ENCODE measurements around the gene STAT5A. TPM values are rescaled to one million over a fixed set of nuclear protein-coding genes. Genes with fewer than 3 reads are reported as not detected.
"Not testable (repeated sequence)": the region's sequence is repeated elsewhere in the genome, so short reads cannot be mapped to it uniquely, and the experiment has no call there.

Gene STAT5A
- total RNA-seq, 1 experiment from 2014 or later, result 0.91 TPM

GRCh38 chr17:42359133-42359532, 70.8 kb downstream of the STAT5A start:
- Histone ChIP-seq H3K4me2 (ENCODE audit: low read length) (no peak overlapping the region), H3K9me2 (ENCODE audit: insufficient read depth) (no peaks in the 10 kb centered on the region), H3K27ac (ENCODE audit: low read depth, low read length) (no peak overlapping the region), H3K9me3 (ENCODE audit: control insufficient read depth in 1 of 2, insufficient read depth in 1 of 2, low read depth in 1 of 2, low read length in 2 of 2) (no peaks in the 10 kb centered on the region), H3K4me1 (ENCODE audit: control insufficient read depth in 1 of 2, insufficient read depth in 2 of 2, low read length in 2 of 2) (peaks cover 5 to 20% of the 10 kb centered on the region in 2 experiments; a peak in 3 of 4 replicates), H3K27me3 (ENCODE audit: insufficient read depth, low read length) (no peaks in the 10 kb centered on the region), H3K4me3 (replicated peaks in 1 of 2; ENCODE audit: low read depth in 1 of 2, low read length in 2 of 2) (no peak overlapping the region), H2AFZ (ENCODE audit: low read depth, low read length, poor library complexity, severe bottlenecking) (no peak overlapping the region), H3K79me2 (ENCODE audit: insufficient read depth, low read length) (peaks cover 8% of the 10 kb centered on the region; the same call in 1 of the 2 replicates), H4K20me1 (ENCODE audit: insufficient read depth) (no peaks in the 10 kb centered on the region), H3K9ac (ENCODE audit: low read length) (no peak overlapping the region), H3K36me3 (ENCODE audit: control insufficient read depth in 1 of 2, insufficient read depth in 2 of 2, low read length in 2 of 2) (no peaks in the 10 kb centered on the region)
- DNase-seq (ENCODE audit: low read depth, low spot score), result no peak
- TF ChIP-seq CBX3 (IDR thresholded peaks at IDR 0.05; ENCODE audit: low read depth), result no peak
- TF ChIP-seq ZFX (IDR thresholded peaks at IDR 0.05), result no peak
- no peak for TF ChIP-seq ATF3 (IDR thresholded peaks at IDR 0.05)
- no peak for TF ChIP-seq CEBPB (IDR thresholded peaks at IDR 0.05; ENCODE audit: low read depth)
- TF ChIP-seq ZNF274 (IDR thresholded peaks at IDR 0.05; ENCODE audit: low read depth, low read length), result no peak
- TF ChIP-seq FOSL1 (IDR thresholded peaks at IDR 0.05; ENCODE audit: low read depth), result no peak
- TF ChIP-seq EGR1 (IDR thresholded peaks at IDR 0.05; ENCODE audit: low read depth), result no peak
- TF ChIP-seq SRF (IDR thresholded peaks at IDR 0.05; ENCODE audit: low read depth), result no peak
- TF ChIP-seq, protein P1, sequence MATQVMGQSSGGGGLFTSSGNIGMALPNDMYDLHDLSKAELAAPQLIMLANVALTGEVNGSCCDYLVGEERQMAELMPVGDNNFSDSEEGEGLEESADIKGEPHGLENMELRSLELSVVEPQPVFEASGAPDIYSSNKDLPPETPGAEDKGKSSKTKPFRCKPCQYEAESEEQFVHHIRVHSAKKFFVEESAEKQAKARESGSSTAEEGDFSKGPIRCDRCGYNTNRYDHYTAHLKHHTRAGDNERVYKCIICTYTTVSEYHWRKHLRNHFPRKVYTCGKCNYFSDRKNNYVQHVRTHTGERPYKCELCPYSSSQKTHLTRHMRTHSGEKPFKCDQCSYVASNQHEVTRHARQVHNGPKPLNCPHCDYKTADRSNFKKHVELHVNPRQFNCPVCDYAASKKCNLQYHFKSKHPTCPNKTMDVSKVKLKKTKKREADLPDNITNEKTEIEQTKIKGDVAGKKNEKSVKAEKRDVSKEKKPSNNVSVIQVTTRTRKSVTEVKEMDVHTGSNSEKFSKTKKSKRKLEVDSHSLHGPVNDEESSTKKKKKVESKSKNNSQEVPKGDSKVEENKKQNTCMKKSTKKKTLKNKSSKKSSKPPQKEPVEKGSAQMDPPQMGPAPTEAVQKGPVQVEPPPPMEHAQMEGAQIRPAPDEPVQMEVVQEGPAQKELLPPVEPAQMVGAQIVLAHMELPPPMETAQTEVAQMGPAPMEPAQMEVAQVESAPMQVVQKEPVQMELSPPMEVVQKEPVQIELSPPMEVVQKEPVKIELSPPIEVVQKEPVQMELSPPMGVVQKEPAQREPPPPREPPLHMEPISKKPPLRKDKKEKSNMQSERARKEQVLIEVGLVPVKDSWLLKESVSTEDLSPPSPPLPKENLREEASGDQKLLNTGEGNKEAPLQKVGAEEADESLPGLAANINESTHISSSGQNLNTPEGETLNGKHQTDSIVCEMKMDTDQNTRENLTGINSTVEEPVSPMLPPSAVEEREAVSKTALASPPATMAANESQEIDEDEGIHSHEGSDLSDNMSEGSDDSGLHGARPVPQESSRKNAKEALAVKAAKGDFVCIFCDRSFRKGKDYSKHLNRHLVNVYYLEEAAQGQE (IDR thresholded peaks at IDR 0.05; ENCODE audit: low read depth), result no peak
- TF ChIP-seq EZH2phosphoT487 (IDR thresholded peaks at IDR 0.05; ENCODE audit: borderline replicate concordance), result no peak
- no peak for TF ChIP-seq JUND (IDR thresholded peaks at IDR 0.05)
- no peak for ATAC-seq
- ChIA-PET POLR2A (no interaction called here), RAD21 (ENCODE audit: low non-redundant PET in 1 of 2, low total read pairs in 2 of 2, uncharacterized antibody in 2 of 2, unreplicated experiment in 2 of 2) (no interaction called here), CTCF (interaction anchor here (1.2 to 1.3 kb wide), 2 partner anchors 80 to 168 kb away, joined by 3 to 4 read pairs; no protein-coding TSS in a partner anchor)
- intact Hi-C loops (cut with micrococcal nuclease), result no loop called here
- no TSS peak for BruUV-seq (replicated peaks)

- H3K27ac ChIP-seq (ENCODE audit: low read depth, low read length); H3K36me3 ChIP-seq (ENCODE audit: control insufficient read depth in 1 of 2, insufficient read depth in 2 of 2, low read length in 2 of 2); H4K20me1 ChIP-seq (ENCODE audit: insufficient read depth); H3K4me2 ChIP-seq (ENCODE audit: low read length); BruUV-seq (replicated peaks); H3K9me3 ChIP-seq (ENCODE audit: control insufficient read depth in 1 of 2, insufficient read depth in 1 of 2, low read depth in 1 of 2, low read length in 2 of 2); ATAC-seq; H3K9me2 ChIP-seq (ENCODE audit: insufficient read depth); H3K9ac ChIP-seq (ENCODE audit: low read length); CTCF ChIA-PET; DNase-seq (ENCODE audit: low read depth, low spot score); intact Hi-C loops (cut with micrococcal nuclease); RAD21 ChIA-PET (ENCODE audit: low non-redundant PET in 1 of 2, low total read pairs in 2 of 2, uncharacterized antibody in 2 of 2, unreplicated experiment in 2 of 2); H2AFZ ChIP-seq (ENCODE audit: low read depth, low read length, poor library complexity, severe bottlenecking); POLR2A ChIA-PET; H3K27me3 ChIP-seq (ENCODE audit: insufficient read depth, low read length); H3K4me3 ChIP-seq (replicated peaks in 1 of 2; ENCODE audit: low read depth in 1 of 2, low read length in 2 of 2): not testable (repeated sequence)
- Histone ChIP-seq H3K4me1 (ENCODE audit: control insufficient read depth in 1 of 2, insufficient read depth in 2 of 2, low read length in 2 of 2) (peaks cover 5 to 20% of the 10 kb centered on the region in 2 experiments; a peak in 3 of 4 replicates), H3K79me2 (ENCODE audit: insufficient read depth, low read length) (peaks cover 13% of the 10 kb centered on the region; the same call in 1 of the 2 replicates)
These were observed 72.1 kb downstream of the STAT5A start for GRCh38 chr17:42360388-42360787.
